Mesothelial cell of epicardium (in vitro differentiated cells): Measurements from ENCODE around the gene TPPP. TPM values are rescaled to one million over a fixed set of nuclear protein-coding genes. Genes with fewer than 3 reads are reported as not detected.

Experiments
- DNase-seq, 2 experiments: peaks; one replicate each; pipeline ENCODE4 v3.0.0; 2021; ENCODE audit warnings: low spot score in 2 of 2; ENCODE audit not compliant: unreplicated experiment in 2 of 2
- H3K27ac Mint-ChIP-seq: 2 replicates; pipeline ENCODE4 v1.8.0; 2021; ENCODE audit warnings: mixed read lengths
- H3K27me3 Mint-ChIP-seq: 2 replicates; pipeline ENCODE4 v1.8.0; 2021; ENCODE audit warnings: low read depth, mixed read lengths
- H3K36me3 Mint-ChIP-seq: 2 replicates; pipeline ENCODE4 v1.8.0; 2021; ENCODE audit warnings: mixed read lengths
- H3K4me1 Mint-ChIP-seq: 2 replicates; pipeline ENCODE4 v1.8.0; 2021; ENCODE audit warnings: mixed read lengths
- H3K4me3 Mint-ChIP-seq: 2 replicates; pipeline ENCODE4 v1.8.0; 2021; ENCODE audit warnings: mild to moderate bottlenecking, moderate library complexity, mixed read lengths
- H3K9me3 Mint-ChIP-seq: 2 replicates; pipeline ENCODE4 v1.8.0; 2021; ENCODE audit warnings: mixed read lengths
- total RNA-seq: library from RNA; stranded (reverse); gene quantifications from 3 replicates; pipeline ENCODE4 v1.2.1, GENCODE V29; 2021
- TF ChIP-seq, protein P1 (sequence below): fragments of 200-600 bp; sonication (generic); IDR thresholded peaks from one replicate; pipeline ENCODE4 v1.5.0; 2021; ENCODE audit warnings: antibody characterized with exemption; ENCODE audit not compliant: unreplicated experiment

Gene TPPP
- total RNA-seq, 1 donor from 2014 or later, result 0.16 TPM

GRCh38 chr5:673831-674629 lies 19.1 kb downstream of the TPPP start:
- DNase-seq, result no peak
- Mint-ChIP-seq H3K27me3 (peaks cover 33% of the 10 kb centered on the region), H3K27ac (no peak overlapping the region), H3K4me3 (no peak overlapping the region), H3K4me1 (peaks cover 9% of the 10 kb centered on the region), H3K36me3 (no peaks in the 10 kb centered on the region), H3K9me3 (no peaks in the 10 kb centered on the region)
- TF ChIP-seq, protein P1, sequence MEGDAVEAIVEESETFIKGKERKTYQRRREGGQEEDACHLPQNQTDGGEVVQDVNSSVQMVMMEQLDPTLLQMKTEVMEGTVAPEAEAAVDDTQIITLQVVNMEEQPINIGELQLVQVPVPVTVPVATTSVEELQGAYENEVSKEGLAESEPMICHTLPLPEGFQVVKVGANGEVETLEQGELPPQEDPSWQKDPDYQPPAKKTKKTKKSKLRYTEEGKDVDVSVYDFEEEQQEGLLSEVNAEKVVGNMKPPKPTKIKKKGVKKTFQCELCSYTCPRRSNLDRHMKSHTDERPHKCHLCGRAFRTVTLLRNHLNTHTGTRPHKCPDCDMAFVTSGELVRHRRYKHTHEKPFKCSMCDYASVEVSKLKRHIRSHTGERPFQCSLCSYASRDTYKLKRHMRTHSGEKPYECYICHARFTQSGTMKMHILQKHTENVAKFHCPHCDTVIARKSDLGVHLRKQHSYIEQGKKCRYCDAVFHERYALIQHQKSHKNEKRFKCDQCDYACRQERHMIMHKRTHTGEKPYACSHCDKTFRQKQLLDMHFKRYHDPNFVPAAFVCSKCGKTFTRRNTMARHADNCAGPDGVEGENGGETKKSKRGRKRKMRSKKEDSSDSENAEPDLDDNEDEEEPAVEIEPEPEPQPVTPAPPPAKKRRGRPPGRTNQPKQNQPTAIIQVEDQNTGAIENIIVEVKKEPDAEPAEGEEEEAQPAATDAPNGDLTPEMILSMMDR, result no peak

DNA sequence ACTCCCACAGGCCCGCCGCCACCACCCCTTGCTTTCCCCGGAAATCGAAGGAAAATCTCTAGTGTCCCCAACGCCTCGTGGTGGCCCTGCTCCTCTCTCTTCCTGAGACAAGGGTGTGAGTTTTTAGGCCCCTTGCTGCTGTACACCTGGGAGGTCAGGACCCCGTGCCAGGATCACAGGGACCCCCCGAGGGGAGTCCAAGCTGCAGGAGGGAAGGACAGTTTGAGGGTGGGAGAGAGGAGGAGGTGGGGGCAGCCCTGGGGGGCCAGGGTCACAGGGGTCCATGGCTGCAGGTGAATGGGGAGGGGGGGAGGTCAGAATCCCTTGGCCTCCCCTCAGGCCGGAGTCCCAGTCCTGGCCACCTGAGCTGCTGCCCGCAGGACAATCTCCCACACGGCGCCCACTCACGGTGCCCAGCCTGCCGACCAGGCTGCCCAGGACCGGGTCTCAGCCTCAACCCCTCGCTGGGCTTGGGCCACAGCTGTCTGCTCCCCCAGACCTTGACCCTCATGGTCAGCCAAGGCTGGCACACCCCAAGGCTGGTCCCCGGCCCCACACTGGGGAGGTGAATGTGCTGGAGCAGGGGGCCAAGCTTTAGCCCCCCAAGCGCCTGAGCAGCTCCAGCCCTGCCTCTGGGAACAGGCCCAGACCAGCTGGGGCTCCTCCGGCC lies 19.9 kb downstream of the TPPP start:
- no peak overlapping the region for H3K4me3 Mint-ChIP-seq
- no peaks in the 10 kb centered on the region for H3K9me3 Mint-ChIP-seq
- H3K36me3 Mint-ChIP-seq, result no peaks in the 10 kb centered on the region
- TF ChIP-seq, protein P1, result no peak
- peak overlapping the region; percentile 93 for H3K27ac Mint-ChIP-seq
- no peak for DNase-seq
- H3K27me3 Mint-ChIP-seq, result peaks cover 33% of the 10 kb centered on the region
- H3K4me1 Mint-ChIP-seq, result peaks cover 9% of the 10 kb centered on the region

DNA sequence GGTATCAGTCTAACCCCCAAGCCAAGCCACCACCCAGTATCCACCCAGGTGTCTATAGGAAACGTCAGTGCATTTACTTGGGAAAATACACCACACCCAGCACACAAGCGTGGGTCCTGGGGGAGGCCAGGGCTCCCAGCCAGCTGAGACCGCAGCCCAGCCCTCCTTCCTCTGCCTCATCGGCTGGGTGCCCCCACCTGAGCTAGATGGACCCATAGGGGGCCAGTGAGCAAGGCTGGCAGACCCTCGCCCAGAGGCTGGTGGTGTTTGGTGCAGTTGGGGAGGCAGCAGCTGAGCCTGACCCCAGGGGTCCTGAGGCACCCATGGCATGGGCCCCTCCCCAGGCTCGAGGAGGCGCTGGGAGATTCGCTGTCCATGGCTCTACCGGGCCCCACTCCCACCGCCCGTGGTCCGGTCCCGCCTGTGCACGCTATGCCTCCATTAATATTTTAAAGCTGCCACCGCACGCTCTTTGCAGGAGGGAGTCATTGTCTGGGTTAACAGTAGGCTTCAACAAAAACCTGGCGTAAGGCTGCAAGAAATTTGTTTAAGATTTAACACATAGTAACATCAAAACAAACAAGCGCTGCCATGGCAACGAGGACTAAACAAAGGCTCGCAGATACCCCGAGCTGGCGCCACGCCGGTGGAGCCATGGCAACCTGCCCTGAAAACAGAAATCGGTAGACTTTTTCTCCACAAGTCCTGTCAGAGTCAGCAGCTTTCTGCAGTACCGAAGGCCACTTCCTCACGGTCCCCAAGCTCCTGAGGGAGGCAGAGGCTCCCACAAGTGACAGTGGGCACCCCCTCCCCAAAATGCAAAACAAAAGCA lies 20.6 kb downstream of the TPPP start:
- DNase-seq, result peak; percentile 70 to 86
- Mint-ChIP-seq H3K36me3 (peaks cover 1% of the 10 kb centered on the region), H3K27ac (peak overlapping the region; percentile 93), H3K4me1 (peaks cover 9% of the 10 kb centered on the region), H3K9me3 (no peaks in the 10 kb centered on the region), H3K4me3 (no peak overlapping the region), H3K27me3 (peaks cover 31% of the 10 kb centered on the region)
- TF ChIP-seq, protein P1, result no peak

DNA sequence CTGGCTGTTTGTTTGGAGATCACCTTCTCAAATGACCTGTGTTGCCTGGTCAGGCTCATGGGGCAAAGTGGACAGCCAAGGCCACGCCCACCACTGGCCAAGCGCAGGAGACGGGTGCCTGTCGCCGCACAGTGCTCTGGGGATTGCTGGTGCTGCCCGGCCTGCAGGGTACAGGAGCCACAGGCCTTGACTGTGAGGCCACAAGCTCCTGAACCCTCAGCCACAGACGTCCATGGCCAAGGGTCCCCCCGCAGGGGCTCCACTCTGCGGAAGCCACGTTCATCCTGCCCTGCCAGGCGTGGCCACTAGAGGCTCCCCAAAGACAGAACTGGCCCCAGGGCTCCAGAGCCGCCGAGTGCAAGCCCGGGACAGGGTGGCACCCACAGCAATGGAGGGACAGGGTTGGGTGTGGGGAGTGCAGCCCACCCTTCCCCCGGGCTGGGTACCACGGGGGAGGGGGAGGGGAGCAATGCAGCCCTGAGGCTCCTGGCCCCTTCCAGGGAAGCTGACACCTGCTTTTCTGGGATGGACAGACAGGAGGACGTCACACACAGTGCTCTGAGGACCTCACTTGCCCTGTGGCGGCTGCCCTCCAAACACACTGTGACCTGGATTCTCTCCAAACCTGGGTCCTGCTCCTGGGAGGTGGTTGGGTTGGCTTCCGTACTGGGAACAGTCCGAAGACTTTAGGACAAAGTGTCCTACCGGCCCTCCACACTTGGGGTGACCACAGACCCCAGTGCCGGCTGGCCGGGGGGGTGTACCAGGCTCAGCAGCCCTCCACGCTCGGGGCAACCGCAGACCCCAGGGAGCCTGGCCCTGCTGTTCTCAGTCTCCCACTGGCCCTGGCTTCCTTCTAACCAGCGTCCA lies 21.5 kb downstream of the TPPP start:
- no peak overlapping the region for H3K27ac Mint-ChIP-seq
- DNase-seq, result peak in 1 of 2 experiments; percentile 83

More for the DNA sequence above, 21.5 kb downstream of the TPPP start:
- no peak overlapping the region for H3K4me3 Mint-ChIP-seq
- H3K27me3 Mint-ChIP-seq, result peaks cover 26% of the 10 kb centered on the region
- TF ChIP-seq, protein P1, result peak; percentile 86
- H3K36me3 Mint-ChIP-seq, result peaks cover 8% of the 10 kb centered on the region
- H3K4me1 Mint-ChIP-seq, result peaks cover 9% of the 10 kb centered on the region
- H3K9me3 Mint-ChIP-seq, result no peaks in the 10 kb centered on the region
